H1 (cell line): ENCODE data around the gene LDLRAP1. TPM values are rescaled to one million over a fixed set of nuclear protein-coding genes. Genes with fewer than 3 reads are reported as not detected.
A peak's percentile ranks its signal among the peaks of the same experiment; 100 is the strongest.

Source experiments
- CTCF ChIA-PET: fragments of 300-600 bp; sonication (Branson Sonifier 250); formaldehyde crosslinking; loops from one replicate; lab custom pipeline; 2021; ENCODE audit not compliant: partially characterized antibody; lab: Charles Lee
- POLR2A ChIA-PET: fragments of 300-600 bp; sonication (Branson Sonifier 250); formaldehyde crosslinking; loops from one replicate; lab custom pipeline; 2021; ENCODE audit warnings: inconsistent platforms; ENCODE audit not compliant: partially characterized antibody; lab: Charles Lee
- DNase-seq, 2 experiments: peaks; one replicate each; pipeline versions ENCODE4 v3.0.0 to v3.0.0-alpha.2; 2010 to 2022; ENCODE audit warnings: low spot score in 2 of 2, low read depth in 1 of 2, mixed read lengths in 1 of 2
- FAIRE-seq: peaks from 2 replicates; lab custom pipeline; 2011; peaks lifted over from hg19 to GRCh38; lab: Jason Lieb, UNC
- H2AFZ ChIP-seq: 2 replicates; pipeline ENCODE4 v1.8.1; 2012; ENCODE audit warnings: low read length, inconsistent platforms
- H2AK5ac ChIP-seq: 2 replicates; pipeline ENCODE4 v1.6.1; 2013; ENCODE audit warnings: low read depth, low read length
- H2BK120ac ChIP-seq: replicated peaks from 2 replicates; pipeline ENCODE3; 2013; ENCODE audit warnings: low read depth, low read length, inconsistent platforms
- H2BK12ac ChIP-seq: 2 replicates; pipeline ENCODE4 v1.6.1; 2013; ENCODE audit warnings: low read depth, low read length
- H2BK15ac ChIP-seq: 2 replicates; pipeline ENCODE4 v1.6.1; 2013; ENCODE audit warnings: low read length
- H2BK20ac ChIP-seq: 2 replicates; pipeline ENCODE4 v1.6.1; 2013; ENCODE audit warnings: low read length
- H2BK5ac ChIP-seq: 2 replicates; pipeline ENCODE4 v1.6.1; 2013; ENCODE audit warnings: low read depth, low read length
- H3K14ac ChIP-seq: 2 replicates; pipeline ENCODE4 v1.6.1; 2013; ENCODE audit warnings: inconsistent platforms; ENCODE audit not compliant: insufficient read length
- H3K18ac ChIP-seq: 2 replicates; pipeline ENCODE4 v1.6.1; 2013; ENCODE audit warnings: low read length; ENCODE audit errors: extremely low read depth
- H3K23ac ChIP-seq: 2 replicates; pipeline ENCODE4 v1.6.1; 2013; ENCODE audit warnings: inconsistent platforms; ENCODE audit not compliant: insufficient read length
- H3K23me2 ChIP-seq: 2 replicates; pipeline ENCODE4 v1.6.1; 2013; ENCODE audit warnings: low read depth, low read length
- H3K27ac ChIP-seq: 2 replicates; pipeline ENCODE4 v1.6.1; 2011; ENCODE audit warnings: low read depth, low read length, inconsistent platforms
- H3K27me3 ChIP-seq, 4 experiments: replicated peaks in 1 of 4; 1 replicate in 1 of 4; 2 replicates in 3 of 4; pipeline versions ENCODE4 v1.6.1 to v1.8.1; 2011 to 2013; ENCODE audit warnings: low read length in 3 of 4, mild to moderate bottlenecking in 3 of 4, inconsistent platforms in 2 of 4, mixed read lengths in 2 of 4, moderate library complexity in 1 of 4; ENCODE audit not compliant: control insufficient read depth in 3 of 4, insufficient read depth in 3 of 4; ENCODE audit errors: extremely low read depth in 1 of 4
- H3K36me3 ChIP-seq, 4 experiments: 2 replicates each; pipeline versions ENCODE4 v1.6.1 to v1.8.1; 2011 to 2013; ENCODE audit warnings: mild to moderate bottlenecking in 4 of 4, low read length in 3 of 4, moderate library complexity in 2 of 4, control low read depth in 1 of 4, inconsistent platforms in 1 of 4; ENCODE audit not compliant: insufficient read depth in 4 of 4, control insufficient read depth in 2 of 4
- H3K4ac ChIP-seq: replicated peaks from 2 replicates; pipeline ENCODE3; 2013; ENCODE audit warnings: low read length, low read depth, mixed read lengths, inconsistent platforms; ENCODE audit not compliant: insufficient read length
- H3K4me1 ChIP-seq, 4 experiments: replicated peaks in 1 of 4; 1 replicate in 1 of 4; 2 replicates in 3 of 4; pipeline versions ENCODE4 v1.6.1 to v1.8.1; 2011 to 2013; ENCODE audit warnings: low read length in 3 of 4, inconsistent platforms in 2 of 4, mixed read lengths in 1 of 4; ENCODE audit not compliant: insufficient read depth in 4 of 4, control insufficient read depth in 3 of 4
- H3K4me2 ChIP-seq, 2 experiments: 2 replicates each; pipeline versions ENCODE4 v1.6.1 to v1.8.1; 2011 to 2013; ENCODE audit warnings: low read depth in 2 of 2, low read length in 2 of 2, control low read depth in 1 of 2, inconsistent platforms in 1 of 2, mild to moderate bottlenecking in 1 of 2; ENCODE audit not compliant: insufficient read depth in 1 of 2
- H3K4me3 ChIP-seq, 4 experiments: fragments of 200-600, 300-600 bp in 1 of 4; sonication (generic), shearing (Covaris generic), sonication (Bioruptor Twin) in 1 of 4; 2 replicates each; pipeline versions ENCODE4 v1.5.1 to v1.8.1; 2011 to 2016; ENCODE audit warnings: low read length in 4 of 4, low read depth in 3 of 4, control low read depth in 2 of 4, inconsistent platforms in 2 of 4, mild to moderate bottlenecking in 2 of 4, mixed read lengths in 1 of 4, moderate library complexity in 1 of 4; ENCODE audit not compliant: insufficient read depth in 2 of 4; ENCODE audit errors: extremely low read depth in 1 of 4
- H3K56ac ChIP-seq: replicated peaks from 2 replicates; pipeline ENCODE3; 2013; ENCODE audit warnings: low read depth, mild to moderate bottlenecking, mixed read lengths, low read length, inconsistent platforms; ENCODE audit not compliant: insufficient read length
- H3K79me1 ChIP-seq: 2 replicates; pipeline ENCODE4 v1.6.1; 2013; ENCODE audit warnings: low read depth, low read length, control low read depth
- H3K79me2 ChIP-seq, 2 experiments: 2 replicates each; pipeline versions ENCODE4 v1.6.1 to v1.8.1; 2012 to 2013; ENCODE audit warnings: low read length in 2 of 2, mild to moderate bottlenecking in 2 of 2, inconsistent platforms in 1 of 2; ENCODE audit not compliant: insufficient read depth in 2 of 2, control insufficient read depth in 1 of 2
- H3K9ac ChIP-seq, 4 experiments: replicated peaks in 1 of 4; 1 replicate in 1 of 4; 2 replicates in 3 of 4; pipeline versions ENCODE4 v1.6.1 to v1.8.1; 2011 to 2013; ENCODE audit warnings: low read depth in 3 of 4, low read length in 3 of 4, control low read depth in 2 of 4, mild to moderate bottlenecking in 2 of 4, moderate library complexity in 2 of 4, inconsistent platforms in 1 of 4; ENCODE audit errors: extremely low read depth in 1 of 4
- H3K9me3 ChIP-seq, 2 experiments: 2 replicates each; pipeline versions ENCODE4 v1.6.1 to v1.8.1; 2012 to 2013; ENCODE audit warnings: mild to moderate bottlenecking in 2 of 2, moderate library complexity in 2 of 2, control low read depth in 1 of 2, inconsistent platforms in 1 of 2, low read depth in 1 of 2, low read length in 1 of 2, mixed read lengths in 1 of 2; ENCODE audit not compliant: insufficient read depth in 2 of 2
- H4K20me1 ChIP-seq, 2 experiments: replicated peaks in 1 of 2; 2 replicates each; pipeline versions ENCODE3 to v1.8.1; 2011 to 2013; ENCODE audit warnings: inconsistent platforms in 2 of 2, low read length in 2 of 2, mild to moderate bottlenecking in 1 of 2; ENCODE audit not compliant: insufficient read depth in 2 of 2, control insufficient read depth in 1 of 2
- H4K5ac ChIP-seq: 2 replicates; pipeline ENCODE4 v1.6.1; 2013; ENCODE audit warnings: low read length, low read depth, mixed read lengths, inconsistent platforms; ENCODE audit not compliant: insufficient read length
- H4K8ac ChIP-seq: 2 replicates; pipeline ENCODE4 v1.8.0; 2013; ENCODE audit warnings: mild to moderate bottlenecking, moderate library complexity, low read length, inconsistent platforms; ENCODE audit not compliant: insufficient read depth; ENCODE audit errors: extremely low read depth
- H4K91ac ChIP-seq: replicated peaks from 2 replicates; pipeline ENCODE3; 2013; ENCODE audit warnings: low read length, mixed read lengths, inconsistent platforms; ENCODE audit not compliant: insufficient read length
- GTF2F1 ChIP-seq: IDR thresholded peaks from 2 replicates; pipeline ENCODE4 v1.6.1; 2012; ENCODE audit warnings: low read depth, low read length, improper control_type of control experiment, borderline replicate concordance
- WGBS, 2 experiments: shearing (Covaris generic) in 1 of 2; methylation state at CpG; one replicate each; pipeline versions ENCODE4 v1.1.6 to v1.1.7; 2013 to 2015; ENCODE audit warnings: low lambda C conversion rate in 2 of 2, mixed read lengths in 2 of 2, inconsistent platforms in 1 of 2, low coverage in 1 of 2, missing lambda C conversion rate in 1 of 2; ENCODE audit not compliant: insufficient replicate concordance in 2 of 2, insufficient coverage in 1 of 2, insufficient read length in 1 of 2; ENCODE audit errors: extremely low coverage in 1 of 2, missing lambda C conversion rate in 1 of 2; 5-methylcytosine and 5-hydroxymethylcytosine counted together
- polyA plus RNA-seq, 7 experiments: library from polyadenylated mRNA; depleted of rRNA in 3 of 7; stranded (reverse) in 5 of 7; unstranded in 2 of 7; fragments of >200 nt in 5 of 7; fragments of 200-250 nt in 2 of 7; gene quantifications; 1 replicate in 5 of 7; 2 replicates in 1 of 7; 4 replicates in 1 of 7; pipeline versions ENCODE4 v1.2.1 to v1.2.3, GENCODE V29; 2011 to 2013; ENCODE audit warnings: missing spikeins in 2 of 7, mixed read lengths in 2 of 7
- total RNA-seq: library from RNA; stranded (reverse); fragmentation: NEBNext Ultra II Directional; extraction: Animal tissue kit (Norgen Biotek cat#: 25700); gene quantifications from 2 replicates; pipeline ENCODE4 v1.2.1, GENCODE V29; 2021

LDLRAP1 gene
- total and polyA plus RNA-seq, 2 of the 8 experiments (the other 6 are each of a cell fraction or from before 2014, with no cell fraction given), result 12.8 to 13.2 TPM

- H3K56ac ChIP-seq, result no peak overlapping the region
- ChIA-PET POLR2A (interaction anchor here (0.9 to 1.1 kb wide), 3 partner anchors 21 to 266 kb away, joined by 3 to 4 read pairs (median 3); no protein-coding TSS in a partner anchor), CTCF (interaction anchor here (0.8 to 15.3 kb wide), 6 partner anchors 22 to 283 kb away, joined by 3 to 240 read pairs (median 4); no protein-coding TSS in a partner anchor)
- H2BK20ac ChIP-seq, result no peak overlapping the region
- H3K9me3 ChIP-seq, result peaks cover 0 to 5% of the 10 kb centered on the region in 2 experiments; a peak in 1 of 4 replicates
- H3K4me1 ChIP-seq, result peaks cover 0 to 5% (median 0%) of the 10 kb centered on the region in 4 experiments; a peak in 3 of 7 replicates
- H4K8ac ChIP-seq, result no peak overlapping the region
- H2BK12ac ChIP-seq, result 0 out of 2 replicates have a peak overlapping the region, but pooled peaks have one; percentile 4
- H3K14ac ChIP-seq, result no peak overlapping the region
- no peak overlapping the region for H3K27ac ChIP-seq
- no peak overlapping the region for H3K23ac ChIP-seq
- no peak overlapping the region for H3K4me2 ChIP-seq
- H2AFZ ChIP-seq, result no peak overlapping the region
- no peak overlapping the region for H2BK120ac ChIP-seq
- peaks cover 4% of the 10 kb centered on the region for H3K23me2 ChIP-seq
- no peak overlapping the region for H4K91ac ChIP-seq
- H2BK15ac ChIP-seq, result no peak overlapping the region
- no peak overlapping the region for H3K9ac ChIP-seq
- no peak for DNase-seq
- no peak overlapping the region for H3K4ac ChIP-seq
- no peaks in the 10 kb centered on the region for H3K36me3 ChIP-seq
- H4K5ac ChIP-seq, result no peak overlapping the region
- no peak overlapping the region for H2BK5ac ChIP-seq
- 96% methylated on average over 2 of the region's 2 CpGs; no CpG with 5 or more reads in 1 of the 2 experiments for WGBS, 2 experiments
- peaks cover 0 to 3% of the 10 kb centered on the region in 2 experiments for H4K20me1 ChIP-seq
- no peak overlapping the region for H2AK5ac ChIP-seq
- H3K4me3 ChIP-seq, result no peak overlapping the region
- no peaks in the 10 kb centered on the region for H3K79me1 ChIP-seq
- H3K79me2 ChIP-seq, result no peaks in the 10 kb centered on the region
- no peak for FAIRE-seq
- no peaks in the 10 kb centered on the region; a peak in 1 of 7 replicates for H3K27me3 ChIP-seq
- no peak overlapping the region for H3K18ac ChIP-seq
- TF ChIP-seq GTF2F1, result no peak
Observed at GRCh38 chr1:25526753-25527152, 16.7 kb upstream of the LDLRAP1 start.
